IPS DF 4.7 (cell line): ENCODE data around the gene NAIF1.
A peak's percentile ranks its signal among the peaks of the same experiment; 100 is the strongest.

Source experiments
- DNase-seq: peaks from one replicate; pipeline ENCODE4 v3.0.0-alpha.2; 2013; ENCODE audit warnings: low spot score; ENCODE audit errors: extremely low read depth

Gene NAIF1

GRCh38 chr9:128102861-128103588 lies 35.9 kb upstream of the NAIF1 start:
- no peak for DNase-seq

- no peak for DNase-seq
These were observed 35.1 kb upstream of the NAIF1 start for GRCh38 chr9:128102196-128102595.

GRCh38 chr9:128101690-128102089 lies 34.6 kb upstream of the NAIF1 start:
- DNase-seq, result no peak

GRCh38 chr9:128101231-128101661 lies 34.1 kb upstream of the NAIF1 start:
- no peak for DNase-seq

- no peak for DNase-seq
These were observed 33.5 kb upstream of the NAIF1 start for GRCh38 chr9:128100581-128100980.

- DNase-seq, result no peak
These were observed 32.9 kb upstream of the NAIF1 start for GRCh38 chr9:128099932-128100491.

- DNase-seq, result no peak
These were observed 32.3 kb upstream of the NAIF1 start for GRCh38 chr9:128099231-128099931.

GRCh38 chr9:128098297-128099230 lies 31.4 kb upstream of the NAIF1 start:
- peak; percentile 94 for DNase-seq

GRCh38 chr9:128097543-128098296 lies 30.6 kb upstream of the NAIF1 start:
- DNase-seq, result no peak

GRCh38 chr9:128096616-128097536 lies 29.8 kb upstream of the NAIF1 start:
- no peak for DNase-seq

- DNase-seq, result no peak
These were observed 27.9 kb upstream of the NAIF1 start for GRCh38 chr9:128094950-128095544.

- DNase-seq, result no peak
These were observed 27.2 kb upstream of the NAIF1 start for GRCh38 chr9:128094166-128094949.

GRCh38 chr9:128093011-128093410 lies 25.9 kb upstream of the NAIF1 start:
- no peak for DNase-seq

GRCh38 chr9:128092199-128092977 lies 25.3 kb upstream of the NAIF1 start:
- no peak for DNase-seq

GRCh38 chr9:128091571-128091970 lies 24.5 kb upstream of the NAIF1 start:
- no peak for DNase-seq

- DNase-seq, result no peak
These were observed 24.0 kb upstream of the NAIF1 start for GRCh38 chr9:128091144-128091543.

GRCh38 chr9:128089299-128089698 lies 22.2 kb upstream of the NAIF1 start:
- no peak for DNase-seq
